Smooth muscle cell (in vitro differentiated cells): ENCODE data around the gene AGTR1. TPM values are rescaled to one million over a fixed set of nuclear protein-coding genes. Genes with fewer than 3 reads are reported as not detected.

Source experiments
- DNase-seq: peaks from one replicate; lab custom pipeline; 2025; ENCODE audit not compliant: unreplicated experiment; lab: John Stamatoyannopoulos, UW
- H2AFZ ChIP-seq: fragments of 200-600 bp; sonication (generic); 2 replicates; pipeline ENCODE4 v1.6.0; 2016; ENCODE audit warnings: antibody characterized with exemption, low read depth, mild to moderate bottlenecking
- H3F3A ChIP-seq: fragments of 200-600 bp; sonication (generic); 2 replicates; pipeline ENCODE4 v1.6.0; 2017; ENCODE audit warnings: antibody characterized with exemption, low read depth
- H3K27ac ChIP-seq: fragments of 200-600 bp; sonication (generic); 2 replicates; pipeline ENCODE4 v1.5.1; 2016; ENCODE audit warnings: low read depth, mild to moderate bottlenecking
- H3K27me3 ChIP-seq: fragments of 200-600 bp; sonication (generic); 2 replicates; pipeline ENCODE4 v1.6.1; 2016; ENCODE audit warnings: low read depth, mild to moderate bottlenecking
- H3K36me3 ChIP-seq: fragments of 200-600 bp; sonication (generic); 2 replicates; pipeline ENCODE4 v1.5.1; 2016; ENCODE audit warnings: low read depth
- H3K4me1 ChIP-seq: fragments of 200-600 bp; sonication (generic); 2 replicates; pipeline ENCODE4 v1.5.1; 2016; ENCODE audit warnings: low read depth
- H3K4me2 ChIP-seq: fragments of 200-600 bp; sonication (generic); 2 replicates; pipeline ENCODE4 v1.6.0; 2016; ENCODE audit warnings: mild to moderate bottlenecking
- H3K4me3 ChIP-seq: fragments of 200-600 bp; sonication (generic); 2 replicates; pipeline ENCODE4 v1.5.1; 2016; ENCODE audit warnings: mild to moderate bottlenecking
- H3K79me2 ChIP-seq: fragments of 200-600 bp; sonication (generic); 2 replicates; pipeline ENCODE4 v1.6.0; 2016; ENCODE audit warnings: low read depth, mild to moderate bottlenecking
- H3K9ac ChIP-seq: fragments of 200-600 bp; sonication (generic); 2 replicates; pipeline ENCODE4 v1.6.0; 2016; ENCODE audit warnings: low read depth
- H3K9me3 ChIP-seq: fragments of 200-600 bp; sonication (generic); replicated peaks from 2 replicates; pipeline ENCODE4 v1.5.1; 2016; ENCODE audit warnings: low read depth
- H4K20me1 ChIP-seq: fragments of 200-600 bp; sonication (generic); 2 replicates; pipeline ENCODE4 v1.6.0; 2016; ENCODE audit warnings: low read depth
- CTCF ChIP-seq: fragments of 200-600 bp; sonication (generic); IDR thresholded peaks from 2 replicates; pipeline ENCODE4 v1.5.1; 2017; ENCODE audit warnings: borderline replicate concordance, mild to moderate bottlenecking, antibody characterized with exemption; ENCODE audit not compliant: insufficient read depth, poor library complexity, severe bottlenecking
- WGBS: methylation state at CpG from one replicate; pipeline ENCODE4 v1.1.7; 2016; ENCODE audit warnings: low lambda C conversion rate; 5-methylcytosine and 5-hydroxymethylcytosine counted together
- polyA plus RNA-seq: library from polyadenylated mRNA; unstranded; fragments of >200 nt; fragmentation: Nextera tagmentation; extraction: Ambion mirVana; gene quantifications from 2 replicates; pipeline ENCODE4 v1.2.1, GENCODE V29; 2016
- total RNA-seq: library from RNA; depleted of rRNA; stranded (reverse); fragments of >200 nt; gene quantifications from 2 replicates; pipeline ENCODE4 v1.2.3, GENCODE V29; 2014

AGTR1 gene
- total and polyA plus RNA-seq, 2 experiments from 2014 or later: 3.2 to 4.0 TPM

DNA sequence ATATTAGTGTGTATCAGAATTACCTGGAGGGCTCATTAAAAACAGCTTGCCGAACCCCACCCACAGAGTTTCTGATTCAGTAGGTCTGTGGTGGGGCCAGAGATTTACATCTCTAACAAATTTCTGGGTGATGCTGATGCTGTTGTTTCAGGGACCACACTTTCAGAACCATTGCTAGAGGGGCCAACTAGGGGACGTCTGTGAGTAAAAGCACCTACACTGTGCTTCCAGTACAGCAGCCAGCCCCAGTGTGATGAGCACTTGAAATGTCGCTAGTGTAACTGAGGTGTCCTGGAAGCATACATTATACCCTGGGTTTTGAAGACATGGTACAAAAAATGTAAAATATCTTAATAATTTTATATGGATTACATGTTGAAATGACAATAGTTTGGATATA is 33.0 kb downstream of the AGTR1 start:
- Histone ChIP-seq H3K4me2 (no peak overlapping the region), H2AFZ (no peak overlapping the region), H3K9me3 (no peaks in the 10 kb centered on the region), H3K27me3 (no peaks in the 10 kb centered on the region), H3K36me3 (no peaks in the 10 kb centered on the region), H3K4me3 (no peak overlapping the region), H3K79me2 (no peaks in the 10 kb centered on the region), H3F3A (no peaks in the 10 kb centered on the region), H3K27ac (no peak overlapping the region), H3K9ac (no peak overlapping the region), H4K20me1 (no peaks in the 10 kb centered on the region), H3K4me1 (no peaks in the 10 kb centered on the region)
- no peak for DNase-seq
- TF ChIP-seq CTCF: no peak
- WGBS: 89% methylated on average over 3 of the region's 3 CpGs

DNA sequence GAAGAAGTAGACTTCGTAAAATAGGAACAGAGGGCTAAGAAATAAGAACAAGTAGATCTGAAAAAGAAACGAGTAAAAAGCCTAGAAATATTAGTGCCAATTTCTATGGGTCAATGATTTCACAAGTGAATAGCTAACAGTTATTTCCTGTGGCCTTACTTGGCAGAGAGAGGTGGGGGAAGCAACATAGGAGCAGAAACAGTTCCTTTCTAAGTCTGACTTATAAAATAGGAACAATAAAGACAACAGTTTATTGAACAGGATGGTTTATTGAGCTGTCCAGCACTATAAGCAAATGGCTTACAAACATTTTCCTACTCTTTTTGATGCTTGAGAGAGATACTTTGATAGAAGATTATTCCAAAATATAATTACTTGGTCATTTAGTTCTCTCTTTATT is 37.9 kb downstream of the AGTR1 start:
- H3K4me2 ChIP-seq: no peak overlapping the region
- no peak for TF ChIP-seq CTCF
- no peaks in the 10 kb centered on the region for H3K4me1 ChIP-seq
- no peaks in the 10 kb centered on the region for H3K9me3 ChIP-seq
- no peak overlapping the region for H3K4me3 ChIP-seq
- no peaks in the 10 kb centered on the region for H3K27me3 ChIP-seq
- no peak for DNase-seq
- H3K79me2 ChIP-seq: no peaks in the 10 kb centered on the region
- H3K36me3 ChIP-seq: no peaks in the 10 kb centered on the region
- H3K27ac ChIP-seq: no peak overlapping the region
- WGBS: 88% methylated on average over 2 of the region's 2 CpGs
- H2AFZ ChIP-seq: no peak overlapping the region
- no peaks in the 10 kb centered on the region for H3F3A ChIP-seq
- H4K20me1 ChIP-seq: no peaks in the 10 kb centered on the region
- H3K9ac ChIP-seq: no peak overlapping the region

DNA sequence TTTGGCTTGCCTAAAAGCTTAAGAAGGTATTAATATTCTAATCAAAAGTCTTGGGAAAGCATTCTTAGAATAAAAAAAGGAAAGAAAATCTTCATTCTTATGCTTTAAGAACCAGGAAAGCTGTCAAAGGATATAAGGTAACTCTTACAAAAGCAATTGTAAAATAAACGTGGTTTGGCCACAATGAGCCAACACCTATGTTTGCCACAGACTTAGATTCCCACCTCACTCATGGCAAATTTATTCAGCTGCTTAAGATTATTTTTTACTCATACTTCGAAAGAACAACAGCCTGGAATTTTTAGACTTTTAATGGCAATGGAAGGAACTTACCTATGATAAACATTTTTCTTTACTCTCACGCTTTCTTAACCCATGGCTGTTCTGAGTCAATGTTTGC is 38.4 kb downstream of the AGTR1 start:
- H2AFZ ChIP-seq: no peak overlapping the region
- H3K4me1 ChIP-seq: no peaks in the 10 kb centered on the region
- H3K4me2 ChIP-seq: no peak overlapping the region

More for the DNA sequence above, 38.4 kb downstream of the AGTR1 start:
- Histone ChIP-seq H3K9me3 (no peaks in the 10 kb centered on the region), H3K27ac (no peak overlapping the region), H3K9ac (no peak overlapping the region), H4K20me1 (no peaks in the 10 kb centered on the region), H3F3A (no peaks in the 10 kb centered on the region), H3K79me2 (no peaks in the 10 kb centered on the region), H3K4me3 (no peak overlapping the region), H3K27me3 (no peaks in the 10 kb centered on the region), H3K36me3 (no peaks in the 10 kb centered on the region)
- DNase-seq: no peak
- TF ChIP-seq CTCF: no peak
- 88% methylated on average over 3 of the region's 3 CpGs for WGBS
